ENCODE measurements around the gene C17orf75. TPM values are rescaled to one million over a fixed set of nuclear protein-coding genes. Genes with fewer than 3 reads are reported as not detected.

Gene C17orf75
- total RNA-seq, 4 donors from 2014 or later = 9.1 to 11.6 (median 9.5) TPM

DNA sequence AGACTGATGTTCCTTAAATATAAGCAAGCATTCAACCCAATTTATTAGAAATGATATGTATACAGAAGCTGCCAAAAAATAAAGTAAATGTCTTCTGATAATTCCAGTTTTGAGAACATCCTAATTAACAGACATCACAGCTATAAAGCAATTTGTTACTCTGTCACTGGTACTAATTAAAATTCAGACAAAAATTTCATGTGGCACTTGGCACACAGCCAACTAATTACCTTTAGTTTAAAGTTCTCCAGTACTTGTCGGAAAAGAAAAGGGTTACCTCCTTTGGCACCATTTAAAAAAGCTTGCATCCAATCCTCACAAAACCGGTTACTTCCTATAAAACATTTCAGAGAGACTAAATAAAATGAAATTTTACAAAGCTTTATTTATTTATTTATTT is 8.8 kb downstream of the C17orf75 start:
- WGBS = 98% methylated on average over 2 of the region's 2 CpGs
- Histone ChIP-seq H3K27ac (replicated peaks in 1 of 4) (no peak overlapping the region), H3K27me3 (no peaks in the 10 kb centered on the region), H3K4me3 (no peak overlapping the region), H3K36me3 (peaks cover 20 to 72% (median 55%) of the 10 kb centered on the region in 4 donors), H3K9me3 (no peaks in the 10 kb centered on the region), H3K4me1 (no peaks in the 10 kb centered on the region)
- DNase-seq (ENCODE audit: extremely low spot score) = no peak
- TF ChIP-seq POLR2AphosphoS5 (IDR thresholded peaks at IDR 0.05) (no peak), CTCF (IDR thresholded peaks at IDR 0.05) (no peak), POLR2A (IDR thresholded peaks at IDR 0.05; ENCODE audit: low read depth) (no peak), EP300 (IDR thresholded peaks at IDR 0.05) (no peak)
- intact Hi-C loops (cut with DNase I) = no loop called here

DNA sequence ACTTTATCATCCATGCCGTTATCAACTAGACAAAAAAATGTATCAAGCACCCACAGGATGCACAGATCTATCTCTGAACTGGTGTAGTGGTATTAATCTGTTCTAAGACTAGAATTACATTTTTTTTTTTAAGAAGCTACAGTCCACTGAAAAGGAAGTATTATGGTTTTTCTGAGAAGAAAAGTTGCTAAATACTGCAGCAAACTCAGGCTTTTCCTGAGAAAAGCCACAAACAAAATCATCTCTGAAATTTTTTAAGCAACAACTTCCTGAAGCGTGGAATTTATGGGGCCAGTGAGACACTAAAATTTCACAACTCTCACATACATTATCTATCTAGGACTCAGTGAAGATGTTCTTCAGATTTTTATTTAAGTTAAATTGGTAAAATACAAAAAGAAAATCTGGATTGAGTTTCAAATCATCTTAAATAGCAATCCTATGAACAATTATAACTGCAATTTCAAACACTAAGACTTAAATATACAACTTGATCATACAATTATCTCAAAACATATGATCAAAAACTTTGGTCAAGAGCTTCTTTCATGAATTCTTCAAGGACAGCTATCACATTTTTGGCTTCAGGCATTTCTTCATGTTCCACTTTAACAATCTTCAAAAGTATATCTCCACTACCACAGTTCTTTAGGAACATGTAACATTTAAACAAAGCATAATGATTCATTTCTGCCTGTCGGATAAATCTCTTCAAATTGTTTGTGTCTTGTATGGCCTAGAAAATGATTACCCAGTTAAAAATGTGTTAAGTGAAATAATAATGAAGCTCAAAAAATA is 10.5 kb downstream of the C17orf75 start:
- Histone ChIP-seq H3K4me1 (no peaks in the 10 kb centered on the region), H3K9me3 (no peaks in the 10 kb centered on the region), H3K4me3 (no peak overlapping the region), H3K27me3 (no peaks in the 10 kb centered on the region), H3K36me3 (peaks cover 6 to 55% (median 39%) of the 10 kb centered on the region in 4 donors), H3K27ac (replicated peaks in 1 of 4) (no peak overlapping the region)
- WGBS = 81% methylated on average over 3 of the region's 3 CpGs
- TF ChIP-seq POLR2AphosphoS5 (IDR thresholded peaks at IDR 0.05) (no peak), CTCF (IDR thresholded peaks at IDR 0.05) (no peak), POLR2A (IDR thresholded peaks at IDR 0.05; ENCODE audit: low read depth) (no peak), EP300 (IDR thresholded peaks at IDR 0.05) (no peak)
- no peak for DNase-seq (ENCODE audit: extremely low spot score)
- intact Hi-C loops (cut with DNase I) = no loop called here

DNA sequence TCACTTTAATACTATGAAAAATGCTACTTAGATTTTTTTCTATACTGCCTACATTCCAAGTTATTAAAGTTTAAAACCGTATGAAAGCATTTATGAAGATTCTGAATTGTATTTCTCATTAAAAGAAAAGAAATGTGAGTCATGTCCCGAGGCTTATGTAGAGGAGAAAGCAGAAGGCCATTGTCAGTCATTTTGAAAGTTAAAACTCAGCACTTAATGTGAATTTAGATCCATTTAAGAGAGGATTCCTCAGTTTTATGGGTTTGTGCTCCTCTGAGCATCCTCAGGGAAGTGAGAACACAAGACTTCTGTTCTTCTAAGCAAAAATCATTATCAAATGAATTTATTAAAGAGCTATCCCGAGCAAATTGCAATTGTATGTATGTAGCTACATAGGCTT is 11.8 kb downstream of the C17orf75 start:
- Histone ChIP-seq H3K4me3 (no peak overlapping the region), H3K9me3 (no peaks in the 10 kb centered on the region), H3K4me1 (no peaks in the 10 kb centered on the region), H3K36me3 (peaks cover 0 to 42% (median 27%) of the 10 kb centered on the region in 4 donors), H3K27ac (replicated peaks in 1 of 4) (no peak overlapping the region), H3K27me3 (no peaks in the 10 kb centered on the region)
- no peak for DNase-seq (ENCODE audit: extremely low spot score)
- intact Hi-C loops (cut with DNase I) = no loop called here
- TF ChIP-seq POLR2AphosphoS5 (IDR thresholded peaks at IDR 0.05) (no peak), EP300 (IDR thresholded peaks at IDR 0.05) (no peak), CTCF (IDR thresholded peaks at IDR 0.05) (no peak), POLR2A (IDR thresholded peaks at IDR 0.05; ENCODE audit: low read depth) (no peak)
- WGBS = 69% methylated on average over 3 of the region's 3 CpGs

DNA sequence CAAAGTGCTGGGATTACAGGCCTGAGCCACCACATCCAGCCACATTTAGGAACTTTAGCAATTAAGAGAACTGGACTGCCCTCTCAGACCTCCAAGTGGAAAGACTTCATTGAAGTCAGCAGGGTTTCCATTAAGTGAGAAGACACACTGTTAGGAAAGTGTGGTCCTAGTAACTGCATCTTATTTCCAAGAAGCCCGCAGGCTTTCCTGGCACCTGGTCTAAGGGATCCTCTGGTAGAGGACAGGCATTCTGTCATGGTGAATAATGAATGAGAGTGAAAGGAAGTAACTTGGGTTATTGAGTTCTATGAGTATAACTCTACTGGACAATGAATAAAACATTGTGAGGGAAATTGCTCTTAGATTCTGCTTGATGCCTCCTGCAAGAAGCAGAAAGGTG is 14.1 kb downstream of the C17orf75 start:
- WGBS = 92% methylated on average over 1 of the region's 1 CpG
- peaks cover 0 to 22% (median 10%) of the 10 kb centered on the region in 4 donors for H3K36me3 ChIP-seq
- intact Hi-C loops (cut with DNase I) = no loop called here
- H3K4me3 ChIP-seq = no peak overlapping the region
- no peaks in the 10 kb centered on the region for H3K27me3 ChIP-seq
- no peak overlapping the region for H3K27ac ChIP-seq (replicated peaks in 1 of 4)
- no peak for DNase-seq (ENCODE audit: extremely low spot score)
- H3K9me3 ChIP-seq = no peaks in the 10 kb centered on the region
- peaks cover 0 to 10% (median 0%) of the 10 kb centered on the region in 4 donors for H3K4me1 ChIP-seq
- TF ChIP-seq CTCF (IDR thresholded peaks at IDR 0.05) (no peak), POLR2AphosphoS5 (IDR thresholded peaks at IDR 0.05) (no peak), POLR2A (IDR thresholded peaks at IDR 0.05; ENCODE audit: low read depth) (no peak), EP300 (IDR thresholded peaks at IDR 0.05) (no peak)
